HFFc6 (cell line): ENCODE results near the gene TMOD1. TPM values are rescaled to one million over a fixed set of nuclear protein-coding genes. Genes with fewer than 3 reads are reported as not detected.

Source experiments
- DNase-seq: peaks from one replicate; pipeline ENCODE4 v3.0.0-alpha.2; 2018
- H3K27ac Mint-ChIP-seq: 2 replicates; pipeline ENCODE4 v1.8.0; 2020; ENCODE audit warnings: mild to moderate bottlenecking, mixed read lengths
- H3K27me3 Mint-ChIP-seq: 2 replicates; pipeline ENCODE4 v1.8.0; 2021; ENCODE audit warnings: mild to moderate bottlenecking, moderate library complexity, mixed read lengths; ENCODE audit not compliant: insufficient read depth
- H3K36me3 Mint-ChIP-seq: 2 replicates; pipeline ENCODE4 v1.8.0; 2021; ENCODE audit warnings: low read depth, mixed read lengths
- H3K4me1 Mint-ChIP-seq: 2 replicates; pipeline ENCODE4 v1.8.0; 2020; ENCODE audit warnings: low read depth, mixed read lengths
- H3K4me3 Mint-ChIP-seq: 2 replicates; pipeline ENCODE4 v1.8.0; 2020; ENCODE audit warnings: mild to moderate bottlenecking, moderate library complexity, mixed read lengths
- H3K9me3 Mint-ChIP-seq: 2 replicates; pipeline ENCODE4 v1.8.0; 2020; ENCODE audit warnings: mild to moderate bottlenecking, mixed read lengths
- total RNA-seq, 6 experiments: library from RNA; stranded (reverse); fragmentation: NEBNext Ultra II Directional; extraction: Animal tissue kit (Norgen Biotek cat#: 25700); gene quantifications; 2 replicates in 1 of 6; 3 replicates in 5 of 6; pipeline ENCODE4 v1.2.3, GENCODE V29; 2021
- TF ChIP-seq, protein P1 (sequence below): fragments of 200-600 bp; sonication (generic); IDR thresholded peaks from 2 replicates; pipeline ENCODE4 v1.5.0; 2021; ENCODE audit warnings: antibody characterized with exemption, mild to moderate bottlenecking

Gene TMOD1
- total RNA-seq, 6 experiments from 2014 or later: 0.14 to 0.60 (median 0.57) TPM

DNA sequence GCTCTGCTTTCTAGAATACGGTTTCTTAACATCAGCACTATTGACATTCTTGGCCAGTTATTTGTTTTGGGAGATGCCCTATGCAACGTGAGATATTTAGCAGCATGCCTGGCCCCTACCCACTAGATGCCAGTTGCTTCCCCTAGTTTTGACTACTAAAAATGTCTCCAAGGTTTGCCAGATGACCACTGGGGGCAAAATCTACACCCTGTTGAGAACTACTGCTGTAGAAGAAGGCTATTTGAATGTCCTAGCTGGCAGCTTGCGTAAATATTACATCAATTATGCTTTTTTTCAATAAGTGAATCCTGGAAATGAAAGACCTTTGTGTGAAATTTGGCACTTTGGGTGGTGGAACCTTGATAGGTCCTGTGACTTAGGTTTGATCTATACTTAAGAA, 137.2 kb downstream of the TMOD1 start:
- TF ChIP-seq, protein P1, sequence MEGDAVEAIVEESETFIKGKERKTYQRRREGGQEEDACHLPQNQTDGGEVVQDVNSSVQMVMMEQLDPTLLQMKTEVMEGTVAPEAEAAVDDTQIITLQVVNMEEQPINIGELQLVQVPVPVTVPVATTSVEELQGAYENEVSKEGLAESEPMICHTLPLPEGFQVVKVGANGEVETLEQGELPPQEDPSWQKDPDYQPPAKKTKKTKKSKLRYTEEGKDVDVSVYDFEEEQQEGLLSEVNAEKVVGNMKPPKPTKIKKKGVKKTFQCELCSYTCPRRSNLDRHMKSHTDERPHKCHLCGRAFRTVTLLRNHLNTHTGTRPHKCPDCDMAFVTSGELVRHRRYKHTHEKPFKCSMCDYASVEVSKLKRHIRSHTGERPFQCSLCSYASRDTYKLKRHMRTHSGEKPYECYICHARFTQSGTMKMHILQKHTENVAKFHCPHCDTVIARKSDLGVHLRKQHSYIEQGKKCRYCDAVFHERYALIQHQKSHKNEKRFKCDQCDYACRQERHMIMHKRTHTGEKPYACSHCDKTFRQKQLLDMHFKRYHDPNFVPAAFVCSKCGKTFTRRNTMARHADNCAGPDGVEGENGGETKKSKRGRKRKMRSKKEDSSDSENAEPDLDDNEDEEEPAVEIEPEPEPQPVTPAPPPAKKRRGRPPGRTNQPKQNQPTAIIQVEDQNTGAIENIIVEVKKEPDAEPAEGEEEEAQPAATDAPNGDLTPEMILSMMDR: peak; percentile 53
- Mint-ChIP-seq H3K36me3 (peaks cover 11% of the 10 kb centered on the region), H3K4me3 (no peak overlapping the region), H3K4me1 (peaks cover 46% of the 10 kb centered on the region), H3K9me3 (no peaks in the 10 kb centered on the region), H3K27ac (peak overlapping the region; percentile 13; the same call in 1 of the 2 replicates), H3K27me3 (no peaks in the 10 kb centered on the region; the same call in 1 of the 2 replicates)
- DNase-seq: no peak

DNA sequence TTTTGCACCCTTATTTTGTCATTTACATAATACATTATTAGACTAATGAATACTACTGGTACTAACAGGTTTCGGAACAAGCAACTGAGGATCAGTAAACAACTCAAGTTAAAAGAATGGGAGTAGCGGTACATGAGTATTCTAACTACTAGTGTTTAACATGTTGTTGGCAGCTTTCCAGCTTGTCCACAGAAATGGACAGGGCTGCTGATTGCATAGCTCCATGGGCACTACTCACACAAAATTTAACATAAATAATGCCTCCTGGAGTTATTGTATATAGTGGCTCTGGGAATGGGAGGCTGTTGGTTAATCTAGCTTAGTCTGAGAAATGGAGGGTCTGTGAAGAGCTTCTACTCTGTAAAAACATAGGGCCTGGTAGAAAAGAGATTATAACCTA, 138.9 kb downstream of the TMOD1 start:
- Mint-ChIP-seq H3K9me3 (no peaks in the 10 kb centered on the region), H3K27me3 (no peaks in the 10 kb centered on the region), H3K4me1 (peaks cover 35% of the 10 kb centered on the region), H3K27ac (no peak overlapping the region), H3K36me3 (peaks cover 6% of the 10 kb centered on the region), H3K4me3 (no peak overlapping the region)
- no peak for DNase-seq
- TF ChIP-seq, protein P1: no peak

DNA sequence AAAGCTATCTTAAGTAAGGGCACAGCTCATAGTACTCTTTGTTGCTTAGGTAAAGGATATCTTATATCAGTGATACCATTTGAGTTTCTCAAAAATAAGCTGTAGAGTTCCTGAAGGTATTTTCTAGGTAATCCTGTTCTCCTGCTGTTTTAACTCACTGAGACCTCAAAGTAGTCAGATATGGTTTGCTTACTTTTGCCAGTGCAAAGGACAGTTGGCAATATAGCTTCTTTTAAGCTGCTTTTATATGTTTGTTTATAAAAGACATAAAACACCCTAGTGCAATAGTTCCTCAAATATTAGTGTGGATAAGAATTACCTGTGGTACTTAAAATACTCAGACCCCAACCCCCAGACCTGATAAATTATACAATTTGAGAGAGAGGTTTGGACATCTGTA, 144.3 kb downstream of the TMOD1 start:
- Mint-ChIP-seq H3K4me1 (no peaks in the 10 kb centered on the region; the same call in 1 of the 2 replicates), H3K9me3 (no peaks in the 10 kb centered on the region), H3K27me3 (no peaks in the 10 kb centered on the region), H3K27ac (no peak overlapping the region), H3K4me3 (no peak overlapping the region), H3K36me3 (peaks cover 19% of the 10 kb centered on the region)
- TF ChIP-seq, protein P1: no peak
- no peak for DNase-seq

DNA sequence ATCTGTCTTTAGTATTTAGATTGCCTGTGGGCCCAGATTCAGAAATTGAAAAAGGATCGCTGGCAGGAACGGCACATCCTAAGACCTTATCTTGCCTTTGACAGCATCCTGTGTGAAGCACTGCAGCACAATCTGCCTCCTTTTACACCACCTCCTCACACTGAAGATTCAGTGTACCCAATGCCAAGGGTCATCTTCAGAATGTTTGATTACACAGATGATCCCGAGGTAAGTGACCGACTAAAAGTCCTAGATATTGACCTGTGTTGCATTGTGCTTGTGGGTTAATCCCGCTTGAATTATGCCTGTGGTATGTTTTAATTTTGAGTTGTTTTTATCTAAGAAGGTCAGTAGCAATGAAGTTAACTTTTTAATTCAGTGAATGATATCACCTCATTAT, 146.5 kb downstream of the TMOD1 start:
- peaks cover 24% of the 10 kb centered on the region for H3K36me3 Mint-ChIP-seq
- TF ChIP-seq, protein P1: no peak
- no peak overlapping the region for H3K4me3 Mint-ChIP-seq
- H3K9me3 Mint-ChIP-seq: no peaks in the 10 kb centered on the region
- H3K4me1 Mint-ChIP-seq: peaks cover 11% of the 10 kb centered on the region
- no peak for DNase-seq
- H3K27me3 Mint-ChIP-seq: no peaks in the 10 kb centered on the region
- H3K27ac Mint-ChIP-seq: no peak overlapping the region

Other genes starting within 250 kb of the TMOD1 start
- 1 to 10 TPM in 5 of 6 experiments, under 1 TPM in 1; 0.71 to 1.8 (median 1.2) TPM for gene CCDC180, start 194.0 kb upstream of the TMOD1 start, total RNA-seq
- gene TDRD7, start 89.6 kb upstream of the TMOD1 start, total RNA-seq: 10 to 100 TPM in 2 of 6 experiments, 1 to 10 TPM in 4; 8.2 to 10.5 (median 9.0) TPM
- 10 to 100 TPM in 1 of 6 experiments, 1 to 10 TPM in 5; 7.0 to 10.7 (median 8.6) TPM for gene TSTD2, start 131.7 kb downstream of the TMOD1 start, total RNA-seq
- gene NCBP1, start 132.2 kb downstream of the TMOD1 start, total RNA-seq: 10 to 100 TPM; 36.5 to 46.3 (median 41.2) TPM
- gene XPA, start 195.7 kb downstream of the TMOD1 start, total RNA-seq: 10 to 100 TPM in 2 of 6 experiments, 1 to 10 TPM in 4; 6.5 to 10.7 (median 9.6) TPM